ENCODE results near the gene LMTK2.

DNA sequence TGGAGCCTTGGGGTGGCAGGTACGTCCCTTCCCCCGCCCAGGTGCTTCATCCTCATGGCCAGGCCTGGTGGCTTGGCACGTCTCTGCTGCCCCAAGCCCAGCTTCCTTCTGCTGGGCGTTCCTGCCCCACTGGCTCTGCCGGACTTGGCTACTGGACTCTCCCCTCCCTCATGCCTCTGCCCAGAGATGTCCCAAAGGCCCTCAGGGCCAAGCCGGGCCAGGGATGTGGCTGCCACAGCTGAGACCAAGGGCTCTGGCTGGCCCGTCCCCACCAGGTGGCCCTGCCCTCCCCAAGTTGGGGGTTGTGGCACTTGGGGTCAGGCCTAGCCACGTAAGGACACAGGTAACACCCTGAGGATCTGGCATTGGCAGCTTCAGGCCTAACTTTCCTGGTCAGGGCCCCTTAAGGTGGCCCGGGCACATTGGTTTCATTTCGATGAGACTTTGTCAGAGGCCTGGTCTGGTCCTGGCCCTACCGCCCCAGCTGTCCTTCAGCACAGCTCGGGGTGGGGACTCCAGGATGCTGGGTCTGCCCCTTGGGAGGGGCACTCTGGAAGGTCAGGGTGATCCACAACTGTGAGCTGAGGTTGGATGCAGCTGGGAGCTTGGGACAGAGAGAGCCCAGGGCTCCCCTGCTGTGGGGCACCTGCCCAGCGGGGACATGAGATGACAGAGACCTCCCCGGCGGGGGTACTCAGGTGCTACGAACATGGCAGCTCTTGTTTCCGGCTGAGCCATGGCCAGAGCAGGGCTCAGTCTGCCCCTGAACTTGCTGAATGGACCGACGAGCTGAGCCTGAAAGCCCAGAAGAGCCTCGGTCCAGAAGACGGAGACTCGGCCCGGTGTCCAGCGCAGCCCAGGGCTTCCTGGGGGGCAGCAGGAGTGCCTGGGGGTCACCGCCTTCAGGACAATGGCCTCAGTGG, 107.5 kb downstream of the LMTK2 start:
- TF ChIP-seq YY1 (IDR thresholded peaks at IDR 0.05; ENCODE audit: insufficient read depth, insufficient read length) (no peak), ZNF274 (IDR thresholded peaks at IDR 0.05; ENCODE audit: low read depth, low read length) (no peak), SUZ12 (IDR thresholded peaks at IDR 0.05; ENCODE audit: extremely low read depth, insufficient read depth, insufficient read length) (no peak)
